Measurements from ENCODE around the gene DSG4.

GRCh38 chr18:31417850-31418249 lies 41.3 kb downstream of the DSG4 start:
- TF ChIP-seq, protein P1, sequence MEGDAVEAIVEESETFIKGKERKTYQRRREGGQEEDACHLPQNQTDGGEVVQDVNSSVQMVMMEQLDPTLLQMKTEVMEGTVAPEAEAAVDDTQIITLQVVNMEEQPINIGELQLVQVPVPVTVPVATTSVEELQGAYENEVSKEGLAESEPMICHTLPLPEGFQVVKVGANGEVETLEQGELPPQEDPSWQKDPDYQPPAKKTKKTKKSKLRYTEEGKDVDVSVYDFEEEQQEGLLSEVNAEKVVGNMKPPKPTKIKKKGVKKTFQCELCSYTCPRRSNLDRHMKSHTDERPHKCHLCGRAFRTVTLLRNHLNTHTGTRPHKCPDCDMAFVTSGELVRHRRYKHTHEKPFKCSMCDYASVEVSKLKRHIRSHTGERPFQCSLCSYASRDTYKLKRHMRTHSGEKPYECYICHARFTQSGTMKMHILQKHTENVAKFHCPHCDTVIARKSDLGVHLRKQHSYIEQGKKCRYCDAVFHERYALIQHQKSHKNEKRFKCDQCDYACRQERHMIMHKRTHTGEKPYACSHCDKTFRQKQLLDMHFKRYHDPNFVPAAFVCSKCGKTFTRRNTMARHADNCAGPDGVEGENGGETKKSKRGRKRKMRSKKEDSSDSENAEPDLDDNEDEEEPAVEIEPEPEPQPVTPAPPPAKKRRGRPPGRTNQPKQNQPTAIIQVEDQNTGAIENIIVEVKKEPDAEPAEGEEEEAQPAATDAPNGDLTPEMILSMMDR (IDR thresholded peaks at IDR 0.05) = no peak
- TF ChIP-seq POLR2A (IDR thresholded peaks at IDR 0.05) = no peak
